MM.1S (cell line): ENCODE data around the gene TMEM72.

ENCODE experiments used
- CTCF ChIP-seq: fragments of 300-600 bp; sonication (generic); IDR thresholded peaks from 2 replicates; pipeline ENCODE4 v1.5.1; 2016; ENCODE audit warnings: antibody characterized with exemption, low read length, mixed read lengths
- EZH2 ChIP-seq: fragments of 300-600 bp; sonication (generic); optimal IDR thresholded peaks from 2 replicates; pipeline ENCODE3; 2017; ENCODE audit warnings: low read depth, mild to moderate bottlenecking, antibody characterized with exemption, low read length, mixed read lengths

GRCh38 chr10:44971935-44972757 lies 61.0 kb downstream of the TMEM72 start:
- no peak for TF ChIP-seq CTCF
- no peak for TF ChIP-seq EZH2
